MM.1S (cell line): ENCODE measurements around the gene GALNTL6.

Source experiments
- DNase-seq: peaks from one replicate; pipeline ENCODE4 v3.0.0-alpha.2; 2015
- H2AFZ ChIP-seq: fragments of 300-600 bp; sonication (generic); 2 replicates; pipeline ENCODE4 v1.6.0; 2016; ENCODE audit warnings: antibody characterized with exemption, low read length
- H3F3A ChIP-seq: fragments of 300-600 bp; sonication (generic); 2 replicates; pipeline ENCODE4 v1.6.1; 2016; ENCODE audit warnings: mild to moderate bottlenecking, antibody characterized with exemption, low read length, moderate library complexity, mixed read lengths; ENCODE audit not compliant: insufficient read depth
- H3K27ac ChIP-seq: fragments of 300-600 bp; sonication (generic); 2 replicates; pipeline ENCODE4 v1.5.1; 2016; ENCODE audit warnings: mild to moderate bottlenecking, low read length
- H3K27me3 ChIP-seq: fragments of 300-600 bp; sonication (generic); replicated peaks from 2 replicates; pipeline ENCODE4 v1.6.0; 2016; ENCODE audit warnings: low read length; ENCODE audit not compliant: insufficient read depth
- H3K36me3 ChIP-seq: fragments of 300-600 bp; sonication (generic); replicated peaks from 2 replicates; pipeline ENCODE4 v1.6.1; 2016; ENCODE audit warnings: mild to moderate bottlenecking, low read length, mixed read lengths; ENCODE audit not compliant: insufficient read depth
- H3K4me1 ChIP-seq: fragments of 300-600 bp; sonication (generic); 2 replicates; pipeline ENCODE4 v1.6.1; 2016; ENCODE audit warnings: low read length, mixed read lengths
- H3K4me2 ChIP-seq: fragments of 300-600 bp; sonication (generic); 2 replicates; pipeline ENCODE4 v1.6.0; 2016; ENCODE audit warnings: low read depth, low read length
- H3K4me3 ChIP-seq: fragments of 300-600 bp; sonication (generic); 2 replicates; pipeline ENCODE4 v1.5.1; 2016; ENCODE audit warnings: low read length, mixed read lengths
- H3K79me2 ChIP-seq: fragments of 300-600 bp; sonication (generic); 2 replicates; pipeline ENCODE4 v1.6.1; 2016; ENCODE audit warnings: mixed run types, low read length, mixed read lengths
- H3K9ac ChIP-seq: fragments of 300-600 bp; sonication (generic); 2 replicates; pipeline ENCODE4 v1.6.1; 2016; ENCODE audit warnings: low read length, mixed read lengths
- H3K9me2 ChIP-seq: fragments of 300-600 bp; sonication (generic); replicated peaks from 2 replicates; pipeline ENCODE4 v1.6.1; 2016; ENCODE audit warnings: mild to moderate bottlenecking, low read length, mixed read lengths; ENCODE audit not compliant: insufficient read depth
- H3K9me3 ChIP-seq: fragments of 300-600 bp; sonication (generic); replicated peaks from 2 replicates; pipeline ENCODE4 v1.6.1; 2016; ENCODE audit warnings: mild to moderate bottlenecking, low read length, mixed read lengths; ENCODE audit not compliant: insufficient read depth
- H4K20me1 ChIP-seq: fragments of 300-600 bp; sonication (generic); 2 replicates; pipeline ENCODE4 v1.6.1; 2016; ENCODE audit warnings: mild to moderate bottlenecking, low read length, moderate library complexity, mixed read lengths; ENCODE audit not compliant: insufficient read depth
- CTCF ChIP-seq: fragments of 300-600 bp; sonication (generic); IDR thresholded peaks from 2 replicates; pipeline ENCODE4 v1.5.1; 2016; ENCODE audit warnings: antibody characterized with exemption, low read length, mixed read lengths
- EZH2 ChIP-seq: fragments of 300-600 bp; sonication (generic); optimal IDR thresholded peaks from 2 replicates; pipeline ENCODE3; 2017; ENCODE audit warnings: low read depth, mild to moderate bottlenecking, antibody characterized with exemption, low read length, mixed read lengths
- EZH2phosphoT487 ChIP-seq: fragments of 300-600 bp; sonication (generic); IDR thresholded peaks from 2 replicates; pipeline ENCODE4 v1.6.1; 2018; ENCODE audit warnings: antibody characterized with exemption, low read length

GALNTL6 gene

DNA sequence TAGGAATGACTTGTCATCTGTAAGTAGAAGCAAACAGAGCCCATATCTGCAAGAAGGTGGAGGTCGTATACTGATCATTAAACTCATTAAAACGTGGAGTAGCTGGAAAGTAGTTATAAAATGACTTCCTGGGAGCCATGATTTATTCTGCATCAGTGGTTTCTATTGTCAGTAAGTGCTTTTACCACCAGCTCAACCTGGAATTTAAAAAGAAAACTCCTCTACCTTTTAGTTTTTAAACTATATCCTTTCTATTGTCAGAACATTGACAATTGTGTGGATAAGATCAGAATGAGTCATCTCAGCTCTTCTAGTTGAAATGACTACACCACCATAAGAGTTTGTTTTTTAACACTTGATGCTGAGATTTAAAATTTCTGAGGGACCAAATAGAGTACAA lies 704.2 kb downstream of the GALNTL6 start:
- Histone ChIP-seq H3F3A (no peaks in the 10 kb centered on the region), H3K4me2 (no peak overlapping the region), H3K4me1 (no peaks in the 10 kb centered on the region), H3K9me2 (no peaks in the 10 kb centered on the region), H3K9me3 (no peaks in the 10 kb centered on the region), H3K36me3 (no peaks in the 10 kb centered on the region), H3K9ac (no peak overlapping the region), H3K4me3 (no peak overlapping the region), H4K20me1 (no peaks in the 10 kb centered on the region), H3K27ac (no peak overlapping the region), H3K27me3 (no peaks in the 10 kb centered on the region), H2AFZ (no peak overlapping the region), H3K79me2 (no peaks in the 10 kb centered on the region)
- TF ChIP-seq EZH2 (no peak), CTCF (no peak), EZH2phosphoT487 (no peak)
- no peak for DNase-seq

GRCh38 chr4:172521248-172521647 lies 708.0 kb downstream of the GALNTL6 start:
- Histone ChIP-seq H3K9me3 (no peaks in the 10 kb centered on the region), H3K9me2 (no peaks in the 10 kb centered on the region), H3K4me1 (no peaks in the 10 kb centered on the region), H3K79me2 (no peaks in the 10 kb centered on the region), H3F3A (no peaks in the 10 kb centered on the region), H2AFZ (no peak overlapping the region), H3K4me3 (no peak overlapping the region), H3K9ac (no peak overlapping the region), H4K20me1 (no peaks in the 10 kb centered on the region), H3K27ac (no peak overlapping the region), H3K4me2 (no peak overlapping the region), H3K27me3 (no peaks in the 10 kb centered on the region), H3K36me3 (no peaks in the 10 kb centered on the region)
- no peak for DNase-seq
- TF ChIP-seq EZH2: no peak
- no peak for TF ChIP-seq EZH2phosphoT487
- TF ChIP-seq CTCF: no peak

- no peaks in the 10 kb centered on the region for H3K36me3 ChIP-seq
- H3F3A ChIP-seq: no peaks in the 10 kb centered on the region
- no peak overlapping the region for H3K27ac ChIP-seq
- no peaks in the 10 kb centered on the region for H3K27me3 ChIP-seq
- H3K4me3 ChIP-seq: no peak overlapping the region
- DNase-seq: no peak
- TF ChIP-seq EZH2 (no peak), CTCF (no peak)
- H3K9me3 ChIP-seq: no peaks in the 10 kb centered on the region
- no peaks in the 10 kb centered on the region for H4K20me1 ChIP-seq
- H3K9ac ChIP-seq: no peak overlapping the region
- no peaks in the 10 kb centered on the region for H3K4me1 ChIP-seq
- H2AFZ ChIP-seq: no peak overlapping the region
- H3K79me2 ChIP-seq: no peaks in the 10 kb centered on the region
- H3K4me2 ChIP-seq: no peak overlapping the region
- no peaks in the 10 kb centered on the region for H3K9me2 ChIP-seq
Measured at GRCh38 chr4:172521680-172522079, 708.5 kb downstream of the GALNTL6 start.
